GM19193 (cell line): ENCODE measurements around the gene KDM3B.

Experiments used
- POLR2A ChIP-seq: IDR thresholded peaks from 4 replicates; pipeline ENCODE4 v1.6.1; 2011; ENCODE audit not compliant: insufficient read depth, insufficient read length; ENCODE audit errors: extremely low read depth

The KDM3B gene

DNA sequence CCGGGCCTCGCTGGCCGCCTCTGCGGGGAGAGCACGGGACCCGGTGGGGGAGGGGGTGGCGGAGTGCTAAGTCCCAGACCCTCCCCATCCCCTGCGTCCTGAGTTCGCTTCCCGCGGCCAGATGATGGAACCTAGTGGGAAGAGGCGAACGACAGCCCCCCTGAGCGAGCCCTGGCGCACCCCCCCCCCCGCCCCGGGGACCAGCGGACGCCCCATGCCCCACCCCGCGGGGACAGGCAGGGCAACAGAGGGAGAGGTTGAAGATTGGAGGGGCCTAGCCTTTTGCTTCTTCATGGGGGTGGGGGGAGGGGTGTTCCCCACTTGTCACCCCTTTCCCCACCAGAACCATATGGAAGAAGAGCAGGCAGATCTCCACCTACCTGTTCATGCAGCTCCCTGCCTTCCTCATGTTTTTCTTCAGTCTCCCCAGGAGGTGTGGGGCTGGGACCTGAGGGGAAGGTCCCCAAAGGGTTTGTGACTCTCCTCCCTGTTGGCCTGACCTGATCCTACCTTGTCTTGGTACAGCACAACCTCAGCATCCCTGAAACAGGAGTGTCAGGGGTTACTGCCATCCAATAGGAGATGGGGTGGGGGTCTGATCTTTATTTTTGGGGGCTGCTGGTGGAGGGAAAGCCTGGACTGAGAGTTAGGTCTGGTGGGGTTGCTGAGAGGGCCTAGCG lies 13.9 kb upstream of the KDM3B start:
- no peak for TF ChIP-seq POLR2A

- TF ChIP-seq POLR2A, result no peak
Measured at GRCh38 chr5:138339091-138339456, 13.4 kb upstream of the KDM3B start.

DNA sequence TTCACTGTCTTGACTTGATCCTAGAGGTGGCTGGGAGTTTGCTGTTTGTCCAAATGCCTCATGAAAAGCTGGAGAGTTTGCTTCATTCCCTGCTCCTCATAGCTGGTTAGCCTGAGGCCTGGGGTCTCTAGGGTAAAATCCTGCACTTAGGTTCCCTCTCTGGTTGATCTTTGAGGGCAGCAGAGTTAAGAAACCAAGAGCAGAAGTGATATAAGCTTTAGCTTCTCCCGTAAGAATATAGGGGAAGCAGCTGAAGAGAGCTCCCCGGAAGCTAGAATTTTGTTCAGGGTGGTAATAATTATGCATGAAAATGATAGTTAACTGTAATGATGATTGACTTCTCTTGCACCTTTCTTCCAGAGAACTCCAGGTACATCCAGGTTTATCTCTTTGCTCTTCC lies 13.0 kb upstream of the KDM3B start:
- TF ChIP-seq POLR2A, result no peak

- no peak for TF ChIP-seq POLR2A
Measured at GRCh38 chr5:138340008-138340407, 12.5 kb upstream of the KDM3B start.

GRCh38 chr5:138344887-138345622 lies 7.4 kb upstream of the KDM3B start:
- no peak for TF ChIP-seq POLR2A

DNA sequence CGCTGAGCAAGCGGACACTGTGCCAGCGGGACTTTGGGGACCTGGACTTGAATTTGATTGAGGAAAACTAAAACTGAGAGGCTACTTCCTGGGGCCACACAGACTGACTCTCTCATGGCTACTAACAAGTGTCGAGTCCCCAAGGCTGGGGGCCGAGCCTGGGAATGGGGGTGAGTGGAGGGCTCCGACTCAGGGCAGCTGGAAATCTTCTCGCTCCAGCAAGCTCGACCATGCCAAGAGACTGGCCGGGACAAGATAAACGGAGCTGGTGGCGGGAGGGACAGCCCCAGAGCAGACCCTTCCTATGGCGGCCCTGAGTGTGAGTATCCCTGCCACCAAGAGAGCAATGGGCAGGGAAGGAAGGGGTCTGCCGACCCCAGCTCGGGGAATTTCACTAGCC lies 5.6 kb upstream of the KDM3B start:
- peak; percentile 18 for TF ChIP-seq POLR2A

GRCh38 chr5:138349852-138350562 lies 2.5 kb upstream of the KDM3B start:
- no peak for TF ChIP-seq POLR2A

GRCh38 chr5:138350563-138350890 lies 2.0 kb upstream of the KDM3B start:
- TF ChIP-seq POLR2A, result no peak

DNA sequence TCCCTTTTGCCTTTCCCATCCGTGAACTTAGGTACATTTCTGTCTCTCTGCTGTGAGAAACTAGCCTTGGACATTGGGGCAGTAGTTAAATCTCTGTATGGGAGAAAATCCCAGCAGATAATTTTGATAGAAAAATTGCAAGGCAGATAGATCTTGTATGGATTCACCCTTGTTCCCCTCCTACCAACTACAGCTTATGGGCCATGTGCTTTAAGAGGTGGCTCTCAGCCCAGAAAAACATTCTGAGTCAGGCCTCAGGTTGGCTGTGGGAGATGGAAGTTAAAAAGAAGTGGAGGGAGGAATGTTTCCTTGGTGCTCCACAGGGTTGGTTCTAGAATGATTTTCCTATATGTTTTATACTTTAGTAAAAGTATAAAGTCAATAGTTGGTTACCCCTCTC lies 1.4 kb upstream of the KDM3B start:
- no peak for TF ChIP-seq POLR2A

DNA sequence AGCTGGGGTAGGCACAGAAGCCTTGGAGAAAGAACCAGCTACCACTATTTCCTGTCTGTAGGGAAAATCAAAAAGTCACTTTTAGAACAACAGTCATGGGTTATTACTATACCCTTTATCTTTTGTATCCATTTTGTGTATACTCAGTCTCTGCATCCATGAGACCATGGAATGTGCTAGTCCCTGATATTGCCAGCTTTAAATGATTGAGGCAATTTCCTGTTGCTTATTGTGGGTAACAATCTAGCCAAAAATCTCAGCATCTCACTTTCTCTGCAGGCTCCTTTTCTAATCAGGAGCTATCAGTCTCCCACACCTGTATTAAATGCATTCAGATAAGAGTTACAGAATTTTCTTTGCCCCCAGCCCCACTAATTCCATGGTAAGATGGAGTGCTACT lies 968 bp upstream of the KDM3B start:
- no peak for TF ChIP-seq POLR2A

- peak; percentile 47 for TF ChIP-seq POLR2A
Measured at GRCh38 chr5:138352722-138353559, 456 bp downstream of the KDM3B start.

DNA sequence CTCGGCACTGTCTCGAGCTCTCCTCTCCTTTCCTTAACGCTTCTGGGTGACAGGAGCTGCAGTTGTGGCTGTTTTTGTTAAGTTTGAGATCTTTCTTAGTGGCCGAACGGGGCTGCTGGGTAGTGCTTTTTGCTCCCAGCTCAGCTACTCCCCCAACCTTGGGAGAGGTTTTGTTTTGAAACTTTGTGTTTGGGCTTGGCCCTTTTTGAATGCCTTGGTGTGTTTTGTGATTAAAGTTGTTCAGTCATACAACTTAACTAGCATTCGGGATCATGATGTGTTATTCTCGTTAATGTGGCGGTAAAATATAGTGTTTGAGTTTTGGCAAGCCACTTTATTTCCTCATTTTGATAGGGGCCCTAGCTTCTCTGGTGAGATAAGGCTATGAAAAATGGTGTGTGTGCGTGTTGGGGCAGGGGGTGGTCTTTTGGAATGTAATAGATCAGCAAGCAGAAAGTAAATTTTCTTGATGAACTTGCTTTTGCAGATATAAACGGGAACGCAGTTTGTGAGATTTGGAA lies 1.1 kb downstream of the KDM3B start:
- TF ChIP-seq POLR2A, result no peak

DNA sequence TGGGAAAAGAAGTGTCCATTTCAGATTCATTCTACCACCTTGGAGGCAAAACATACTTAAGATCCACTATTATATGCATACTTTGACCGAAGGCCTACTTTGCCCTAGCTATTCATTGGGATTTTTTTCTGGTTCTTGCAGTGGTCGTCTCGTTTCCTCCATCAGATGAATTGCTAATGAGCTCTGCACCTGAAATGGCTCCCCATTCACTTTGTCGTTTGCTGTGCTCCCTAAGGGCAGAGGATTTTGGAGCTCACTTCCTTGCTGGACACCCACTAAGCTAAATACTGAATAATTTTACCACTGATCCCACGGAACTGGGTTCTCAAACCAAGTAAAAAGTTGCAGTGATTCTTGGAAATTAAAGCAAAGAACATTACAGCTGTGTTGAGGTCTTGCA lies 1.9 kb downstream of the KDM3B start:
- no peak for TF ChIP-seq POLR2A

- TF ChIP-seq POLR2A, result no peak
Measured at GRCh38 chr5:138354926-138355378, 2.5 kb downstream of the KDM3B start.

- TF ChIP-seq POLR2A, result no peak
Measured at GRCh38 chr5:138359621-138360020, 7.1 kb downstream of the KDM3B start.

- TF ChIP-seq POLR2A, result no peak
Measured at GRCh38 chr5:138360941-138361452, 8.5 kb downstream of the KDM3B start.

DNA sequence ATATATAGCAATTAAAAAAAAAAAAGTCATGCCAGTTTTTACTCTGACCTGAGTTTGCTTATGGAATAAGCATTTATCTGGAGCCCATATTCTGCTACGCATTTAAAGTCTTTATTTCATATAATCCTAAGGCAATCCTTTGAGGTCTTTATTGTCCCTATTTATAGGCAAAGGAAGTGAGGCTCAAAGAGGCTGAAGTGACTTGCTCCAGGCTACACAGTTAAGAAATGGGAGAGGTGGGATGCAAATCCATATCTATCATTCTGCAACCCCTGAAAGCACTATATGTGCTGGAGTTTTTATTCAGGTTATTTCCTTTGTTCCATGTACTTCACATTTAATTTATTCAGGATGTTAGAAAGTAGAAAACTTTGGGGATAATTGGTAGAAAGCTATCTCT lies 12.1 kb downstream of the KDM3B start:
- TF ChIP-seq POLR2A, result no peak
